Measurements from ENCODE around the gene NSMCE1.
"Not testable (repeated sequence)": the region's sequence is repeated elsewhere in the genome, so short reads cannot be mapped to it uniquely, and the experiment has no call there.

The NSMCE1 gene

DNA sequence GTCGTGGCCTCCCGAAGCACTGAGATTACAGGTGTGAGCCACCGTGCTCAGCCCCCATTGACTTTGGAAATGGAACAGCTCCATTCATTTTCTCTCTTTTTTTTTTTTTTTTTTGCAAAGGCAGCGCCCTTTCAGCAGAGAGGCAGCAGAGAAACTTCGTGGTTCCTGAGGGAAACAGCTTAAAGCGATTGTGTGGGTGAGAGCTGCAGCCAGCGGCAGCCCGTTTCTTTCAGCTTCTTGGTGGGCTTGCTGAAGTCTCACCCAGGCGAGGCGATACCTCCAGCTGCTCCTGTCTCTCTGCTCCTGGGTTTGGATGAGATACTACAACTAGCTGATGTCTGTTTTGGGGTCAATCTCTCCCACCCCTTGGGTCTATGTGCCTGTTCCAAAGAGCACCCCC lies 57.5 kb downstream of the NSMCE1 start:
- DNase-seq: no peak

DNA sequence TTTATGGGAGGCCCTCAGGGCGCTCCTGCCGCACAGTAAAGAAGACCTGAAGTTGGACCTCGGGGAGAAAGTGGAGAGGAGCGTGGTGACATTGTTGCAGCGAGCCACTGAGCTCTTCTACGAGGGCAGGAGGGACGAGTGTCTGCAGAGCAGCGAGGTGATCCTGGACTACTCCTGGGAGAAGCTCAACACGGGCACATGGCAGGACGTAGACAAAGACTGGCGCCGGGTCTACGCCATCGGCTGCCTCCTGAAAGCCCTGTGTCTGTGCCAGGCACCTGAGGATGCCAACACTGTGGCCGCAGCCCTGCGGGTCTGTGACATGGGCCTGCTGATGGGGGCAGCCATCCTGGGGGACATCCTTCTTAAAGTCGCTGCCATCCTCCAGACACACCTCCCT lies 58.4 kb downstream of the NSMCE1 start:
- DNase-seq: no peak

DNA sequence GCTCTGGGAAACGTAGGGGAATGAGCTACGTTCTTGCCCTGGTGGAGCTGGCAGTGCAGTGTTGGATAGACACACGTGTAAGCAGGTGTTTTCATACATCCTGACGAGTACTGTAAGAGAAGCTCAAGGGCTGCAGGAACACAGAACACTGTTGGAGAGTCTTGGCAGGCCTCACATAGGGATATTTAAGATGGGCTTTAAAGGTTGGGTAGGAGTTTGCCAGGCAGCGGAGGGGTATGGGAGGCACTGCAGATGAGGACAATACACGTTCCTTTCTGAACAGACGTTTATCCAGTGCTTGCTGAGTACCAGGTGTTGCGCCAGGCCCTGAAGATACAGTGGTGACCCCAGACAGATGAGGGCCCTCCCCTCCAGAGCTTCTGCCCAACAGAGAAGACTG lies 59.0 kb downstream of the NSMCE1 start:
- DNase-seq: no peak

DNA sequence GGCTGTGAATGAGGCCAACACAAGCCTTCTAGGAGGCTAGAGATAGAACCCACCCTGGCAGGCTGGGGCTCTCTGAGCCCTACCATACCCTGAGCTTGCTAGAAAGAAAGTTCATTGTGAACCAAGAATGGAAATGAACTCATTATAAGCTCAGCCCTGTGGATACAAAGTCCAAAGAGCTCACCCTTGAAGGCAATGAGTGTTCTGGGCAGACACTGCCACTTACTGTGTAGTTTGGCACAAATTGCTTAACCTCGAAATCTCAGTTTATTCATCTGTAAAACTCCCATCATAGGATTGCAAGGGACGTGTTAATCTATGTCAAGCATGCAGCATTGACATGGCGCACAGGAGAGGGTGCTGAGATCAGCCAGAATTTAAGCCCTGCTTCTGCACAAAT lies 59.8 kb downstream of the NSMCE1 start:
- DNase-seq: no peak

DNA sequence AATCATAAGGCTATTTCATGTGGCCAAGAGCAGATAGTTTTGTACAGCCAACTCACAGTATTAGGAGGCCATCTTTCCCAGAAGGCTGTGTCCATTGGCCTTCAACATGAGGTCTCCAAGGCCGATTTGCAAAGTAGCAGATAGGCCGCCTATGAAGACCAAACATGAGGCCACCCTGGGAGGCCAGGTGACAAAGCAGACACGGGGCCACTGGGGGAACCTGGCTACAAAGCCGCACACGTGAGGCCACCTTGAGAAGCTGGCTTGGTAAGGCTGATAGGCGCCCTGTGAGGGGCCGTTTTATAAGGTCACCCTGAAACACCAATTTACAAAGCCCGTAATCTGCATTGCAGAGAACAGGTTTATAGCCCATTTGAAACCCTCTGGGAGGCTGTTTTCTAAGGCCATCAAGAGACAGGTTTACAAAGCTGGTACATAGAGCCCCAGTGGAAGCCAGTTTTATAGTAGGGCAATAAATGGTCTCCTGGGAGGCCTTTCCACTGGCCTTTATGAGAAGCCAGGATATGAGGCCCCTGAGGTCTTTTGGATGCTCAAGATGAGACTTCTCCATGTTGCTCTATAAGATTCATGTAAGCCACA lies 60.4 kb downstream of the NSMCE1 start:
- no peak for DNase-seq

DNA sequence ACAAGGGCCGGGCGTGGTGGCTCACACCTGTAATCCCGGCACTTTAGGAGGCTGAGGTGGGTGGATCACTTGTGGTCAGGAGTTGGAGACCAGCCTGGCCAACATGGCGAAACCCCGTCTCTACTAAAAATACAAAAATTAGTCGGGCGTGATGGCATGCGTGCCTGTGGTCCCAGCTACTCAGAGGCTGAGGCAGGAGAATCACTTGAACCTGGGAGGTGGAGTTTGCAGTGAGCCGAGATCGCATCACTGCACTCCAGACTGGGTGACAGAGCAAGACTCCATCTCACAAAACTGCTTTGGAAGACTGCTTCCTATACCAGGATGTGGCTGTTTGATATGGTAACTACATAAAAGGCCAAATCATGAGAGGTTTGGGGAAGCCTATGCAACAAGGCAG lies 61.5 kb downstream of the NSMCE1 start:
- DNase-seq: not testable (repeated sequence)

DNA sequence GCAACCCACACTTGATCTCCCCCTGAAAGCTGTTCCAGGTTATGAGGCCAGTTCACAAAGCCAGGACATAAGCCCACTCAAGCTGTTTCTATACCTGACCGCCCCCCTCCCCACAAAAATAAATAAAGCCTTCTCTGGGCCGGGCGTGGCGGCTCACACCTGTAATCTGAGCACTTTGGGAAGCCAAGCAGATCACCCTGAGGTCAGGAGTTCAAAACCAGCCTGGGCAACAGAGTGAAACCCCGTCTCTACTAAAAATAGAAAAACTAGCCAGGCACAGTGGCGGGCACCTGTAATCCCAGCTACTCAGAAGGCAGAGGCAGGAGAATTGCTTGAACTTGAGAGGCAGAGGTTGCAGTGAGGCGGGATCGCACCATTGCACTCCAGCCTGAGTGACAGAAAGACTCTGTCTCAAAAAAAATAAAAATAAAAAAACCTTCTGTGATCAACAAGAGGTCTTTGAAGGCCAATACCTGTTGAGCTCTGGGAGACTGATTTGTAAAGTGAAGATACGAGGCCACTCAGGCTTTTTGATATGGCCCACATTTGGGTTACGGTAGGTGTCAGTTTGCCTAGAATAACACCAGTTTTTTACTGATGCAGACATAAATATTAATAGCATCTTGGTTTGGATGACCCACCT lies 63.0 kb downstream of the NSMCE1 start:
- no peak for DNase-seq

DNA sequence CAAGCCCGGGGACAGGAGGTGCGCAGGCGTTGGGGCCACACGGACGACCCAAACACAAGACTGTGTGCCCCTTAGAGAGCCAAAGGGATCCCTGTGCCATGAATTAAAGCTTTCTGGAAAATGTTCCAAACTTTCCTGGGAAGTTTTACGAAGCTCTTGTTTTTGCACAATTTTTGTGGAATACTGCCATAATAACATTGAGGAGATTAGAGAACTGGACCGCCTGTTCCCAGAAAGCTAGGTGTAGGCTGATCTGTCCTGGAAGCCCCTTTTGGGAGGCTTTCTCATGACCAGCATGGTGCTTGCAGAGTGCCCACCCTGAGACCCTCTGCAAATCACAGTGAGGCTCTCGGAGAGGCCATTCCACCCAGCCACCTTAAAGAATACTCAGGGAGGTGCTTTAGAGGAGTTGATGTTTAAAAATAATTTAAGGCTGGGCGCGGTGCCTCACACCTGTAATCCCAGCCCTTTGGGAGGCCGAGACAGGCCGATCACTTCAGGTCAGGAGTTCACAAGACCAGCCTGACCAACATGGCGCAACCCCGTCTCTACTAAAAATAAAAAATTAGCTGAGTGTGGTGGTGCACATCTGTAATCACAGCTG lies 64.2 kb downstream of the NSMCE1 start:
- no peak for DNase-seq

DNA sequence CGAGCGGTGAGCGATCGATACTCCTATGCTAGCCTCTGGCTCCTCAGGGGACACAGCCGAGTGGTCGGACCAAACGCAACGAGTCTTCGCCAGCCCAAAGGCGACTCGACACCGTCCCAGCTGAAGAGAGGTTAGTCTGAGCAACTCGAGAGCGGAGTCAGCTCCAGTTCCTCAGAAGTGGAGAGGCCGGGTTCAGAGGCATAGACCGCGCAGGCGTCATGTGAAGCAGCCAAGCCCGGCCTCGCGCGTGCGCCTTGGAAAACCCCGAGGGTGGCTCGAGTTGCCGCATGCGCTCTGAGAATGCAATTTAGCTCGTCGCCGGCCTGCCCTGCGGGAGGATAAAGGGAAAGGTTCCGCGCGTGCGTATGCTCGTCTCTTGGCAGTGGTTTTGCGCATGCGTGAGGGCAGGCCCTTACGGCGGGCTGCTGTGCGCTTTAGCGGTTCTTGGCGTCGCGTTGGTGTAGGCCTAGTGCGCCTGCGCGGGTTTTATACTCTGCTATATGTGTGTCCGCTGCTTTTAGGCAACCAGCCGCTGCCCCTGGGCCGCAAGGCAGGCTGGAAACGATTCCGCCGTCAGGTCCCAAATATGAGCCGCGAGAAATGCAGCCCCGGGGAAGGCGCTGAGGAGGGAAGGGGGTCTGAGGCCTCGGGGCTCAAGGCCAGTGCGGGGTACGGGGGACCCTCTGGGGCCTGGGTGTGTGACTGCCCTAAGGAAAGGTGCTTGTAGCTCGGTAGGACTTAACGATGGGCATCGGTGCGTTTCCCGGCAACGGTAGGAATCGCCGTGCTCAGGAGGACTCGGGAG lies 64.9 kb downstream of the NSMCE1 start, which contains the start of gene KDM8:
TSS of gene KDM8 (plus strand) at position 20 of the 805 bp plus-strand sequence. CDS start 6,598 bp downstream, outside the sequence.
- DNase-seq: peak; percentile 97

DNA sequence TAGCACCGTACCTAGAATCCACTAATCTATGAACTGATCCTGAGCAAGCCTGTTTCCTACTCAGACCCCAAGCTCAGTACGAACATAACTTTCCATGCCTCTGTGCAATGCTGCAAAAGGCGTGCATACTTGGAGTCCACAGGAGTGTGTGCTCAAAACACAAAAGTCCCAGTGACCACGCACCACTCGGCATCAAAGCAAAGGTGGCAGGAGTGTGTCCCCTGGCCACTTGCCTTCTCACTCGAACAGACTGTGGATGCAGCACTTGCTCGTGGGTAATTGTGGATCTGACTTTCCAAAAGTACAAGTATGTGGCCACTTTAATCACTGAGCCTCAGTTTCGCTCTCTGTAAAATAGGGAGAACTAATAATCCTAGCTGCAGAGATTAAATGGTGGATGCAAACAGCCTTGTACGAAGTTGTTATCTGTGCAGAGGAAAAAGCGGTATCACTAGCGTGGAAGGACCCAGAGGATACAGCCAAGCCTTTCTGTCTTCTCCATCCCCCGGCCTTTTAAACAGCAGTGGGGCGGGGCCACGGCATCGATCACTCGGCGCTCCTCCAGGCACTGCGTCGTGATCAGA lies 65.6 kb downstream of the NSMCE1 start:
- DNase-seq: no peak

DNA sequence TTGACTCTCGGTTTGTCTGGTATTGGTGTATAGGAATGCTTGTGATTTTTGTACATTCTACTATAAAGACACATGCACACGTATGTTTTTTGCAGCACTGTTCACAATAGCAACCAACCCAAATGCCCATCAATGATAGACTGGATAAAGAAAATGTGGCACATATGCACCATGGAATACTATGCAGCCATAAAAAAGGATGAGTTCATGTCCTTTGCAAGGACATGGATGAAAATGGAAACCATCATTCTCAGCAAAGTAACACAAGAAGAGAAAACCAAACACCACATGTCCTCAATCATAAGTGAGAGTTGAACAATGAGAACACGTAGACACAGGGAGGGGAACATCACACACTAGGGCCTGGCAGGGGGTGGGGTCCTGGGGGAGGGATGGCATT lies 67.7 kb downstream of the NSMCE1 start:
- not testable (repeated sequence) for DNase-seq

DNA sequence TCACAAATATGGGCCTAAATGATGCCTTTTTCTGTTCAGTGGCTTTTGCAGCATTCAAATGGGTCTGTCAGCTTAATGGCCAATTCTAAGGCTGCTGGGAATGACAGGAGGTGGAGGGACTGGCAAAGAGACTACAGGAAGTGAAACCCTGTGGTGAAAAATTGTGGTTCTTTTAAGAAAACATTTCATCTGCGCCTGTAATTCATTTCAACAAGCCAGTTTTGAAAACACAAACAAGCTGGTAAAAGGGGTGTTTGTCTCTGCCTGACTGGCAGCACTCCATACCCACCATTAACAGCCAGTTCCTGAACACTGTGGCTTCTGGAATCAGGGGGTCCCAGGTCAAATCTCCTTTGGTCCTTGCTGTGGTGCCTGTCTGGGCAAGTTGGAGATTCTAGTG lies 68.8 kb downstream of the NSMCE1 start:
- no peak for DNase-seq

DNA sequence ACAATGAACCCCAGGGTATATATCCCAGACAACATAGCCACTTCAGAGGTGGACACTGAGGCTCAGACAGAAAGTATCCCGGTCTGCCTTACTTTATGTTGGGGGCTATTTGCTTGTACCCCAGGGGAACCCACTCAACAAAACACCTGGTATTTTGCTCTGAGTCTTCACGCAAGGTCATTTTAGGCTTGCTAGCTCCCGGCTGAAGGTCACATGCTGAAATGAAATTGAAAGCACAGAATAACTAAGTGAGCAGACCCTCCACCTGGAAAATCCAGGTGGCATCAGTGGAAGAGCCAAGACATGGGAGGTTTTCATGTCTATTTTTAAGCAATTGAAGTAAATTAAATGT lies 69.4 kb downstream of the NSMCE1 start:
- DNase-seq: no peak

DNA sequence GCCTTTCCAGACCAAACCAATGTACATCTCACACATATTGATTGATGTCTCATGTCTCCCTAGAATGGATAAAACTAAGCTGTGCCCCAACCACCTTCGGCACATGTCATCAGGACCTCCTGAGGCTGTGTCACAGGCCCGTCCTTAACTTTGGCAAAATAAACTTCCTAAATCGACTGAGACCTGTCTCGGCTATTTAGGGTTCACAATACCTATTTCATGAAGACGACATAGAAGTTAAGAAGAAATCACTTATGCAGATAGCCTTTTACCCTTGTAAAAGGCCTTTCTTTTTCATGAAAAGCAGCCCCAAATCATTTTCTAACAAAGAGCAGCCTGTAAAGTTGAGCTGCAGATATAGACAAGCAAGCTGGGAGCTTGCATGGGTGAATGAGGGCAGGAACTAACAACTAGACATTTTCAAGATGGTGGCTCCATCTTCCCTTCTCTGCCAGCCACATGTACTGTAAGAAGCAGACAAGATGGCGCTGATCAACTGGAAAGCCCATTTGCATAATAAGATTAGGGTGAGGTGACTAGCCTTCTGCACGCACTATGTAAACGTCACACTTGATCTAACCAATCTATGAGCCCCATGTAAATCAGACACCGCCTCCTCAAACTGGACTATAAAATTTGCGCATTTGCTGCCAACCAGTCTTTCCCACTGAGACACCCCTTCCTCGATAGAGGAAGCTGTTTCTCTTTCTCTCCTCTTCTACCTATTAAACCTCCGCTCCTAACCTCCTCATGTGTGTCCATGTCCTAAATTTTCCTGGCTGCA lies 69.9 kb downstream of the NSMCE1 start:
- no peak for DNase-seq

DNA sequence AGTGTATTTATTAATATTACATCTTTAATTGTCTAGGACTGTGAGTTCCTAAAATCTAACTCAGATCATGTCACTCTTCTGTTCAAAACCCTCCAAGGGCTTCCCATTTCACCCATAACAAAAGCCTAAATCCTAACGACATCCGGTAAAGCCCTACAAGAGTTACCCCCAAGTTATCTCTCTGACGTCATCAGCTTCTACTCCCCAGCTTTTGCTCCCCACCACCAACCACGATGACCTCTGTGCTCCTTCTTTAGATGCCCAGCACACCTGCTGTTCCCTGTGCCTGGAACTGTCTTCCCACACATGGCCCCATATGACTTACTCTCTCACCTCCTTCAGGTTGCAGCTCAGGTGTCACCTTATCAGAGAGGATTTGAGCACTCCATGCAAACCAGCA lies 71.6 kb downstream of the NSMCE1 start:
- DNase-seq: no peak

DNA sequence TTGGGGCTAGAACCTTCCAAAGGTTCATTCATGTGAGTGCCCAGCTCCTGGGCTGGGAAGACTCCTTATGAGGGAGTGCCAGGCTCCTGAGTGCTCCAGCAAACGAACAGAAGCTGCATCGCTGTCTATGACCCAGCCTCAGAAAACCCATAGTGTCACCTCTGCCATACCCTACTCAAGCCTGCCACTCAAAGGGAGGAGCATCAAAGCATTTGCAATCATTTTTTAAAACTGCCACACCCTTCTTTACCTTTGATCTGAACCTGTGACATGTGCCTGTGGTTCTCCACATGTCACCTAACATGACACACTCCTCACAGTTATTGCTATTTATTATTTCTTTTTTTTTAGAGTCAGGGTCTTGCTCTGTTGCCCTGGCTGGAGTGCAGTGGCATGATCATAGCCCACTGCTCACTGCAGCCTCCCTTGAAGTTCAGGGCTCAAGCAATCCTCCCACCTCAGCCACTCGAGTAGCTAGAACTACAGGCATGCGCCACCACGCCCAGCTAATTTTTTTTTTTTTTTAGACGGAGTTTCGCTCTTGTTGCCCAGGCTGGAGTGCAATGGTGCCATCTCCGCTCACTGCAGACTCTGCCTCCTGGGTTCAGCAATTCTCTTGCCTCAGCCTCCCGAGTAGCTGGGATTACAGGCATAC lies 72.5 kb downstream of the NSMCE1 start:
- DNase-seq: no peak

DNA sequence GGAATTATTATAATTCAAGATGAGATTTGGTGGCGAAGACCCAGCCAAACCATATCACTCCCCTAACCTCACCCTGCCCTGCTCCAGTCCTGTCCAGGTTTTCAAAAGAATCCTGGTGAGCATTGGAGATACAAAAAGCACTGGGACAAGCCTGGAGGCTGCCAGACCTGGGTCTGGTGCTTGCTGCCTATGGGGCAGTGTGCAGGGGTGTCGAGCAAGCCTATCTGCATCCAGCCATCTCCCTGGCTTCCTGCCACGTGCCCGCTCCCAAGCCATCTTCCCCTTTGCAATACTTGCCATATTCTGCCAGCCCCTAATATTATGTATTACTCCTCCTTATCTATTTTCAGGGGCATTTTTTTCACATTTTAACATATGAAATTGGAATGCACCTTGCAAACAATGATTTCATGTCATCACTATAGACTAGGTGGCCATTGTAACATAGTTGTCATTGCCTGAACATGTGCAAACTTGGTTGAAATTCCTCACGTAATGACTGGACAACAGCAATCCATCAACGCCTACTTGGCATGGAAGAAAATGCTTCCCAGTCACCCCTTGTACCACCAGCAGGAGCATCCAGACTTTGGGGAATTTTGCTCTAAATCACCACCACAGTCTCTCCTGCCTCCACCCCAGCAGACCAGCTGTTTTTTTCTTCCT lies 73.4 kb downstream of the NSMCE1 start:
- DNase-seq: no peak

DNA sequence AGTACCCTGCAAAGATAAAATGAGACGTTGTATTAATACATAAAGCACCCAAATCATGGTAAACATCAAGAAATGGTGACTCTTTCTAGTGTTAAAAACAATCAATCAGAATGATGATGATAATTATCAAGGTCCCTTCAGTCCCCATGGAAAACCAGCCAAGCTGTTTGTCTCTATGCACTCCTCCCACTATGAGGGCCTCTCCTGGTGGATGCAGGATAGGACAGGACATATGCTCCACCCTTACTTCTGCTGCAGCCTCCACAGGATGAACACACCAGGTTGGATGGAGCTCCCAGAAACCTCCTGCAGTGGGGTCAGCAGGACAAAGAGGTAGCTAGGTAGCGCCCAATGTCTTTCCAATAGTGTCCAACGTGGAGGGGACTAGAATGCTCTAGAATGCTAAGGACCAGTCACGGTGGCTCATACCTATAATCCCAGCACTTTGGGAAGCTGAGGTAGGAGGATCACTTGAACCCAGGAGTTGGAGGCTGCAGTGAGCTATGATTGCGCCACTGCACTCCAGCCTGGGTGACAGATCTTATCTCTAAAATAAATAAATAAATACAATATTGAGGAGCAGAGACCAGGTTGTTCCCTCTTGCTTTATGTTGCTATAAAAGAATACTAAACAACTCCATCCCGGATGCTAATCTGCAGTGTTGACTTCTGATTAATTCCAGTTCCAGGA lies 75.1 kb downstream of the NSMCE1 start:
- DNase-seq: no peak

DNA sequence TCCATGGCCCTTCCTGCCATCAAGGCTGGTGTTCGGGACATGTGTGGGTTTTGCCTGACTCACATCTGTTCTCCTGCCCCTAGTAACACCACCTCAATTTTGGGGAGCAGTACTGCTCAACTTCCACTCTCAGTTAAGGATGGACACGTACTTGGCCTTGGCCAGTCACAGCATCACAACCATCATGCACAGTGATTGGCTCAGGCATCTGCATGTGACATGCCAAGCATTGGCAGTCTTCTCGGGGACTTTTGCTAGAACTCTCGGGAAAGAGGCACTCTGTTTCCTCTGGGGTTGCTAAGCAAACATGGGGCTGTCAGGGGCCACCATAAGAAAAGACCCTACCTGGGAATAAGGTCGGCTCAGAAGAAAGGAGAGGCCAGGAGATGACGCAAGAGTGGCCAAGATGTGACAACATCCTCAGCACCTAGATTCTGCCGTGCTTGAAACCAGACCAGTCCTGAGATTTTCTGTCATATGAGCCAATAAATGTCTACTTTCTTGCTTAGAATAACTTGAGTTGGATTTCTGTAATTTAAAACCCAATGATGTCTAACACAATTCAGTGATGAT lies 77.1 kb downstream of the NSMCE1 start:
- no peak for DNase-seq

DNA sequence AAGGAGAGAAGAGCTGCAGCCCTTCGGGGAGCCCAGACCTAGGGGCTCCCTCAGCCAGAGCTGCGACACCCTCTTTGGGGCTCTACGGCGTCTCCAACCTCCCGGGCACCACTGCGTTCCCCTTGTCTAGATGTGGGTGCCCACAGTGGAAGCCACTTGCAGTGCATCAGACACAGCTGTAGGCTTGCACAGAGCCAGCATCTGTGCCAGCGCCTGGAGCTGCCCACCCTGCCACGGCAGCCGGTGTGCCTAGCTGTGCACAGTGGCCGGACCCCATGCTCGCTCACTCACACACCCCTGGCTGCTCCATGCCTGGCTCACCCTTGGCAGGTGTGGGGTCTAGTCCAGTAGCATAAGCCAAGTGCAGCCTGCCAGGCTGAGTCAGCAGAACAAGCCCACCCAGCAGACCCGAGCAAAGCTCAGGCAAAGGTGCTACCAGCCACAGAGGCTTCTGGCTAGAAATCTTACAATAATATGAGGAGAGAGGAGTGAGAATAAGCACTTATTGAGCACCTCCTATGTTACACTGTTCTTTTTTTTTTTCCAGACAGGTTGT lies 78.2 kb downstream of the NSMCE1 start:
- no peak for DNase-seq

All from NCI-H446 treated with DMSO at 0.1 percent for 48 hours (cell line).